Suprapubic skin (tissue), 4 donors: Measurements from ENCODE around the gene SIK3. TPM values are rescaled to one million over a fixed set of nuclear protein-coding genes. Genes with fewer than 3 reads are reported as not detected.

ENCODE experiments used
- DNase-seq, 2 donors: peaks; one replicate each; pipeline ENCODE4 v3.0.0-alpha.2; 2019; ENCODE audit warnings: low spot score in 2 of 2
- H3K27ac ChIP-seq: fragments of 200-600 bp; sonication (generic); one replicate; pipeline ENCODE4 v1.5.1; 2019
- H3K27me3 ChIP-seq: fragments of 200-600 bp; sonication (generic); one replicate; pipeline ENCODE4 v1.5.1; 2019
- H3K36me3 ChIP-seq: fragments of 200-600 bp; sonication (generic); one replicate; pipeline ENCODE4 v1.5.1; 2019
- H3K4me1 ChIP-seq: fragments of 200-600 bp; sonication (generic); one replicate; pipeline ENCODE4 v1.5.1; 2019
- H3K4me3 ChIP-seq: fragments of 200-600 bp; sonication (generic); one replicate; pipeline ENCODE4 v1.5.1; 2019; ENCODE audit warnings: mild to moderate bottlenecking
- H3K9me3 ChIP-seq: fragments of 200-600 bp; sonication (generic); one replicate; pipeline ENCODE4 v1.5.1; 2019
- CTCF ChIP-seq, 2 donors: fragments of 200-600 bp in 1 of 2; fragments of 450-650 bp in 1 of 2; sonication (generic) in 1 of 2; IDR thresholded peaks; one replicate each; pipeline ENCODE4 v1.5.1; 2016 to 2019; ENCODE audit warnings: antibody characterized with exemption in 2 of 2, mild to moderate bottlenecking in 1 of 2, moderate library complexity in 1 of 2
- EP300 ChIP-seq: sonication (generic); formaldehyde crosslinking; IDR thresholded peaks from one replicate; pipeline ENCODE4 v1.6.1; 2017; ENCODE audit warnings: antibody characterized with exemption
- POLR2A ChIP-seq, 2 donors: fragments of 450-650 bp; IDR thresholded peaks; one replicate each; pipeline ENCODE4 v1.6.1; 2017; ENCODE audit warnings: antibody characterized with exemption in 2 of 2, mild to moderate bottlenecking in 2 of 2, moderate library complexity in 2 of 2
- POLR2AphosphoS5 ChIP-seq, 3 donors: sonication (generic); formaldehyde crosslinking; IDR thresholded peaks; one replicate each; pipeline ENCODE4 v1.6.1; 2017; ENCODE audit warnings: antibody characterized with exemption in 3 of 3
- WGBS: methylation state at CpG from one replicate; pipeline ENCODE4 v1.1.5; 2018; 5-methylcytosine and 5-hydroxymethylcytosine counted together
- total RNA-seq, 4 donors: library from RNA; depleted of rRNA; stranded (reverse); fragments of >200 nt; gene quantifications; one replicate each; pipeline ENCODE4 v1.1.0, GENCODE V29; 2016

The SIK3 gene
- total RNA-seq, 4 donors from 2014 or later, result 31.6 to 60.8 (median 37.5) TPM

GRCh38 chr11:116893906-116894305, 204.3 kb downstream of the SIK3 start:
- Histone ChIP-seq H3K4me1 (no peaks in the 10 kb centered on the region), H3K36me3 (peaks cover 43% of the 10 kb centered on the region), H3K9me3 (no peaks in the 10 kb centered on the region), H3K27me3 (no peaks in the 10 kb centered on the region), H3K27ac (no peak overlapping the region), H3K4me3 (no peak overlapping the region)
- no peak for DNase-seq
- 87% methylated on average over 2 of the region's 2 CpGs for WGBS
- TF ChIP-seq POLR2AphosphoS5 (IDR thresholded peaks at IDR 0.05) (no peak), EP300 (no peak), POLR2A (IDR thresholded peaks at IDR 0.05) (no peak), CTCF (IDR thresholded peaks at IDR 0.05) (no peak)

GRCh38 chr11:116893437-116893836, 204.8 kb downstream of the SIK3 start:
- no peak for DNase-seq
- Histone ChIP-seq H3K27me3 (no peaks in the 10 kb centered on the region), H3K4me1 (no peaks in the 10 kb centered on the region), H3K9me3 (no peaks in the 10 kb centered on the region), H3K4me3 (no peak overlapping the region), H3K27ac (no peak overlapping the region), H3K36me3 (peaks cover 43% of the 10 kb centered on the region)
- TF ChIP-seq EP300 (no peak), CTCF (IDR thresholded peaks at IDR 0.05) (no peak), POLR2A (IDR thresholded peaks at IDR 0.05) (no peak), POLR2AphosphoS5 (IDR thresholded peaks at IDR 0.05) (no peak)
- WGBS, result 90% methylated on average over 3 of the region's 3 CpGs

GRCh38 chr11:116892374-116892773, 205.9 kb downstream of the SIK3 start:
- Histone ChIP-seq H3K4me3 (no peak overlapping the region), H3K4me1 (no peaks in the 10 kb centered on the region), H3K27ac (no peak overlapping the region), H3K9me3 (no peaks in the 10 kb centered on the region), H3K27me3 (no peaks in the 10 kb centered on the region), H3K36me3 (peaks cover 43% of the 10 kb centered on the region)
- DNase-seq, result no peak
- no peak for TF ChIP-seq EP300
- TF ChIP-seq POLR2AphosphoS5 (IDR thresholded peaks at IDR 0.05), result no peak
- WGBS, result 91% methylated on average over 2 of the region's 2 CpGs

- TF ChIP-seq POLR2AphosphoS5 (IDR thresholded peaks at IDR 0.05), result no peak
- no peak for TF ChIP-seq EP300
- TF ChIP-seq POLR2A (IDR thresholded peaks at IDR 0.05), result no peak
- no peak for TF ChIP-seq CTCF (IDR thresholded peaks at IDR 0.05)
- H3K27ac ChIP-seq, result no peak overlapping the region
- H3K27me3 ChIP-seq, result no peaks in the 10 kb centered on the region
- no peaks in the 10 kb centered on the region for H3K4me1 ChIP-seq
- H3K9me3 ChIP-seq, result no peaks in the 10 kb centered on the region
- no peak overlapping the region for H3K4me3 ChIP-seq
- 91% methylated on average over 2 of the region's 2 CpGs for WGBS
- H3K36me3 ChIP-seq, result peaks cover 40% of the 10 kb centered on the region
- DNase-seq, result no peak
Measured at GRCh38 chr11:116891746-116892145, 206.5 kb downstream of the SIK3 start.

GRCh38 chr11:116890607-116891006, 207.6 kb downstream of the SIK3 start:
- H3K4me1 ChIP-seq, result no peaks in the 10 kb centered on the region

More at GRCh38 chr11:116890607-116891006, 207.6 kb downstream of the SIK3 start:
- 91% methylated on average over 4 of the region's 4 CpGs for WGBS
- Histone ChIP-seq H3K27me3 (no peaks in the 10 kb centered on the region), H3K36me3 (peaks cover 29% of the 10 kb centered on the region), H3K4me3 (no peak overlapping the region), H3K9me3 (no peaks in the 10 kb centered on the region), H3K27ac (no peak overlapping the region)
- no peak for TF ChIP-seq EP300
- no peak for TF ChIP-seq CTCF (IDR thresholded peaks at IDR 0.05)
- no peak for TF ChIP-seq POLR2A (IDR thresholded peaks at IDR 0.05)
- TF ChIP-seq POLR2AphosphoS5 (IDR thresholded peaks at IDR 0.05), result no peak
- no peak for DNase-seq
